Body of pancreas (tissue), 4 donors: ENCODE data around the gene SNCAIP. TPM values are rescaled to one million over a fixed set of nuclear protein-coding genes. Genes with fewer than 3 reads are reported as not detected.

Experiments
- ATAC-seq: fragments of 150-250 bp; one replicate; pipeline ENCODE4 v1.9.1; 2016
- DNase-seq, 4 donors: peaks; one replicate each; pipeline ENCODE4 v3.0.0-alpha.2; 2019
- H3K27ac ChIP-seq, 4 donors: fragments of 200-600 bp; sonication (generic); 1 replicate in 3 of 4; 2 replicates in 1 of 4; pipeline versions ENCODE4 v1.5.1 to v1.6.1; 2016 to 2019; ENCODE audit warnings: mild to moderate bottlenecking in 1 of 4, mixed read lengths in 1 of 4, moderate library complexity in 1 of 4
- H3K27me3 ChIP-seq, 2 donors: fragments of 200-600 bp; sonication (generic); one replicate each; pipeline ENCODE4 v1.6.0; 2016; ENCODE audit warnings: mild to moderate bottlenecking in 1 of 2
- H3K36me3 ChIP-seq, 2 donors: fragments of 200-600 bp; sonication (generic); replicated peaks in 1 of 2; 2 replicates each; pipeline ENCODE4 v1.5.1; 2016; ENCODE audit warnings: low read depth in 2 of 2; ENCODE audit not compliant: insufficient read depth in 1 of 2
- H3K4me1 ChIP-seq: fragments of 200-600 bp; sonication (generic); one replicate; pipeline ENCODE4 v1.6.0; 2016
- H3K4me3 ChIP-seq, 2 donors: fragments of 200-600 bp; sonication (generic); 1 replicate in 1 of 2; 2 replicates in 1 of 2; pipeline ENCODE4 v1.5.1; 2016 to 2019
- H3K9me3 ChIP-seq, 3 donors: fragments of 200-600 bp; sonication (generic); 1 replicate in 2 of 3; 2 replicates in 1 of 3; pipeline ENCODE4 v1.5.1; 2016
- CTCF ChIP-seq, 7 experiments: fragments of 450-650 bp in 4 of 7; fragments of 200-600 bp in 3 of 7; sonication (generic) in 3 of 7; IDR thresholded peaks; one replicate each; pipeline ENCODE4 v1.5.1; 2016 to 2019; ENCODE audit warnings: antibody characterized with exemption in 7 of 7
- POLR2A ChIP-seq, 3 donors: fragments of 450-650 bp; IDR thresholded peaks; one replicate each; pipeline ENCODE4 v1.6.1; 2016; ENCODE audit warnings: antibody characterized with exemption in 3 of 3, mild to moderate bottlenecking in 2 of 3
- WGBS, 2 donors: methylation state at CpG; one replicate each; pipeline ENCODE4 v1.1.5; 2017; 5-methylcytosine and 5-hydroxymethylcytosine counted together
- intact Hi-C: fragments of 100-400 bp; cut with DNase I; formaldehyde crosslinking; loops from one replicate; pipeline ENCODE4 v1.15.1; 2023
- total RNA-seq, 2 donors: library from RNA; depleted of rRNA; stranded (reverse); fragments of >200 nt; gene quantifications; one replicate each; pipeline ENCODE4 v1.1.0, GENCODE V29; 2016

Gene SNCAIP
- total RNA-seq, 2 donors from 2014 or later = 1.3 to 2.6 TPM

DNA sequence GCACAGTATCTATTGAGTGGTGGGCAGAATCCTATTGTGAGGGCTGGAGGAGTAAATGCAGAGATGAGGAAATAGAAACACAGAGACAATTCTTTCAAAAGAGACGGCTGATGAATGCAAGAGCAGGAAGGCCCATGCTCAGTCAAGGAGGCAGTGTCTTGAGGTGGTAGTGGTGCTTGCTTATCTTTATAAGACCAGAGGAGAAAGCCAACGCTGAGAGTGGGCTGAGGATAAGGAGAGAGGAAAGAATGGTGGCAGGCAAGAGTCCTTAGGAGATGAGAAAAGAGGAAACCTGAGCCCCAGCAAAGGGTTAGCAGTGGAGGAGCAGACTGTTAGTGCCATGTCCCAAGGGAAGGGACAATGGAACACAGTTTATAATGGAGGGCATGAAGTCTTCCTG, 86.0 kb downstream of the SNCAIP start:
- WGBS, 2 donors = 59 to 79% methylated on average over 2 of the region's 2 CpGs
- ATAC-seq (no peak), DNase-seq (no peak)
- no peak for TF ChIP-seq POLR2A (IDR thresholded peaks at IDR 0.05)
- TF ChIP-seq CTCF (IDR thresholded peaks at IDR 0.05) = no peak
- no peak overlapping the region for H3K27ac ChIP-seq
- H3K4me1 ChIP-seq = no peaks in the 10 kb centered on the region
- no peaks in the 10 kb centered on the region for H3K36me3 ChIP-seq
- H3K9me3 ChIP-seq = no peaks in the 10 kb centered on the region
- H3K27me3 ChIP-seq = no peaks in the 10 kb centered on the region
- intact Hi-C loops = no loop called here
- H3K4me3 ChIP-seq = no peak overlapping the region

- ATAC-seq = no peak
- Histone ChIP-seq H3K4me1 (no peaks in the 10 kb centered on the region), H3K27ac (no peak overlapping the region), H3K36me3 (no peaks in the 10 kb centered on the region), H3K9me3 (no peaks in the 10 kb centered on the region), H3K27me3 (no peaks in the 10 kb centered on the region), H3K4me3 (no peak overlapping the region)
- 62 to 73% methylated on average over 1 of the region's 1 CpG for WGBS, 2 donors
- intact Hi-C loops = no loop called here
- no peak for DNase-seq
- TF ChIP-seq POLR2A (IDR thresholded peaks at IDR 0.05) (no peak), CTCF (IDR thresholded peaks at IDR 0.05) (no peak)
These were observed 88.3 kb downstream of the SNCAIP start for GRCh38 chr5:122400341-122400740.

DNA sequence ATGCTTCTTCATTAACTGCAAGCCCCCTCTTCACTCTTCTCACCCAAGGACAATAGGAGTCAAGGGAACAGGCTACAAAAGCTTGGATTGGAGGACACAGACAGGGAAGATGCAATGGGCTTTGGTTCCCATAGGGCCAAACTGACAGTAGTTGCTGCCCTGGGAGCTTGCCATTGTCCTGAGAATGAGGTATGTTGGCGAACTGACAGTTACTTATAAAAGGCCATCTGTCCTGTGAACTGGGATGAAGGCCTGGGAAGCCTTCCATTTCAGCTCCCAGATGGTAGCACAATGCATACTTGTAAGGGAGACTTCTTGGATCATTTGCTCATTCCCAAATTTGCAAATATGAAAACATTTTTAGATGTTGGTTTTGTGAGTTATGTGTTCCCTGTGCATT, 88.9 kb downstream of the SNCAIP start:
- Histone ChIP-seq H3K4me3 (no peak overlapping the region), H3K27ac (no peak overlapping the region), H3K9me3 (no peaks in the 10 kb centered on the region), H3K4me1 (no peaks in the 10 kb centered on the region), H3K27me3 (no peaks in the 10 kb centered on the region), H3K36me3 (no peaks in the 10 kb centered on the region)
- ATAC-seq (no peak), DNase-seq (no peak)
- TF ChIP-seq CTCF (IDR thresholded peaks at IDR 0.05) = no peak
- TF ChIP-seq POLR2A (IDR thresholded peaks at IDR 0.05) = no peak
- intact Hi-C loops = no loop called here
- 44 to 86% methylated on average over 1 of the region's 1 CpG for WGBS, 2 donors

GRCh38 chr5:122401976-122402725, 90.1 kb downstream of the SNCAIP start:
- intact Hi-C loops = no loop called here
- 41 to 51% methylated on average over 4 of the region's 4 CpGs for WGBS, 2 donors
- no peak for ATAC-seq

More at GRCh38 chr5:122401976-122402725, 90.1 kb downstream of the SNCAIP start:
- Histone ChIP-seq H3K9me3 (no peaks in the 10 kb centered on the region), H3K27ac (no peak overlapping the region), H3K4me1 (no peaks in the 10 kb centered on the region), H3K36me3 (no peaks in the 10 kb centered on the region), H3K27me3 (no peaks in the 10 kb centered on the region), H3K4me3 (no peak overlapping the region)
- DNase-seq = no peak
- no peak for TF ChIP-seq CTCF (IDR thresholded peaks at IDR 0.05)
- no peak for TF ChIP-seq POLR2A (IDR thresholded peaks at IDR 0.05)
